ENCODE data around the gene MACF1. TPM values are rescaled to one million over a fixed set of nuclear protein-coding genes. Genes with fewer than 3 reads are reported as not detected.
"Not testable (repeated sequence)": the region's sequence is repeated elsewhere in the genome, so short reads cannot be mapped to it uniquely, and the experiment has no call there.

The MACF1 gene
- total RNA-seq, 1 donor: 284 TPM

- no peak for DNase-seq (ENCODE audit: low read depth)
- TF ChIP-seq CTCF (IDR thresholded peaks at IDR 0.05; ENCODE audit: insufficient read depth, low read length): no peak
- no peak overlapping the region for H3K4me3 ChIP-seq (ENCODE audit: low read depth, low read length)
These were observed 233.5 kb downstream of the MACF1 start for GRCh38 chr1:39438042-39438441.

GRCh38 chr1:39440856-39441255, 236.4 kb downstream of the MACF1 start:
- TF ChIP-seq CTCF (IDR thresholded peaks at IDR 0.05; ENCODE audit: insufficient read depth, low read length): no peak
- no peak overlapping the region for H3K4me3 ChIP-seq (ENCODE audit: low read depth, low read length)
- DNase-seq (ENCODE audit: low read depth): no peak

GRCh38 chr1:39441797-39442196, 237.3 kb downstream of the MACF1 start:
- no peak overlapping the region for H3K4me3 ChIP-seq (ENCODE audit: low read depth, low read length)

GRCh38 chr1:39445573-39445972, 241.1 kb downstream of the MACF1 start:
- TF ChIP-seq CTCF (IDR thresholded peaks at IDR 0.05; ENCODE audit: insufficient read depth, low read length): no peak
- DNase-seq (ENCODE audit: low read depth): no peak
- no peak overlapping the region for H3K4me3 ChIP-seq (ENCODE audit: low read depth, low read length)

More at GRCh38 chr1:39441797-39442196, 237.3 kb downstream of the MACF1 start:
- no peak for TF ChIP-seq CTCF (IDR thresholded peaks at IDR 0.05; ENCODE audit: insufficient read depth, low read length)
- no peak for DNase-seq (ENCODE audit: low read depth)

- TF ChIP-seq CTCF (IDR thresholded peaks at IDR 0.05; ENCODE audit: insufficient read depth, low read length): no peak
- no peak for DNase-seq (ENCODE audit: low read depth)
- no peak overlapping the region for H3K4me3 ChIP-seq (ENCODE audit: low read depth, low read length)
These were observed 242.6 kb downstream of the MACF1 start for GRCh38 chr1:39446986-39447567.

GRCh38 chr1:39450041-39450440, 245.5 kb downstream of the MACF1 start:
- H3K4me3 ChIP-seq (ENCODE audit: low read depth, low read length); DNase-seq (ENCODE audit: low read depth): not testable (repeated sequence)

GRCh38 chr1:39450956-39451606, 246.6 kb downstream of the MACF1 start:
- no peak for TF ChIP-seq CTCF (IDR thresholded peaks at IDR 0.05; ENCODE audit: insufficient read depth, low read length)
- DNase-seq (ENCODE audit: low read depth): peak; percentile 38
- no peak overlapping the region for H3K4me3 ChIP-seq (ENCODE audit: low read depth, low read length)

Data from fibroblast of the aortic adventitia (primary cell).